Left lung (tissue), 10 donors: ENCODE data around the gene POLR2L. TPM values are rescaled to one million over a fixed set of nuclear protein-coding genes. Genes with fewer than 3 reads are reported as not detected.

Source experiments
- ATAC-seq: fragments of 200-7000 bp; cut with Tn5 transposase; one replicate; pipeline ENCODE4 v1.9.1; 2020; ENCODE audit warnings: moderate library complexity
- DNase-seq, 4 donors: peaks; one replicate each; pipeline ENCODE4 v3.0.0-alpha.2; 2013 to 2020
- H3K27ac ChIP-seq, 2 donors: fragments of 200-600 bp; sonication (generic) in 1 of 2; one replicate each; pipeline versions ENCODE4 v1.5.0 to v1.8.0; 2020 to 2021
- H3K27me3 ChIP-seq, 2 donors: fragments of 200-600 bp; sonication (generic) in 1 of 2; one replicate each; pipeline versions ENCODE4 v1.5.0 to v1.8.0; 2020 to 2021
- H3K36me3 ChIP-seq, 2 donors: fragments of 200-600 bp; sonication (generic) in 1 of 2; one replicate each; pipeline versions ENCODE4 v1.5.0 to v1.8.0; 2020 to 2021
- H3K4me1 ChIP-seq, 2 donors: fragments of 200-600 bp; one replicate each; pipeline ENCODE4 v1.8.0; 2021
- H3K4me3 ChIP-seq, 2 donors: fragments of 200-600 bp; sonication (generic) in 1 of 2; one replicate each; pipeline versions ENCODE4 v1.5.0 to v1.8.0; 2020 to 2021; ENCODE audit warnings: mild to moderate bottlenecking in 1 of 2
- H3K9me3 ChIP-seq, 2 donors: fragments of 200-600 bp; sonication (generic) in 1 of 2; one replicate each; pipeline versions ENCODE4 v1.5.0 to v1.8.0; 2020 to 2021
- CTCF ChIP-seq, 2 donors: fragments of 200-600 bp; sonication (generic) in 1 of 2; IDR thresholded peaks; one replicate each; pipeline versions ENCODE4 v1.5.0 to v1.8.0; 2021; ENCODE audit warnings: antibody characterized with exemption in 2 of 2
- intact Hi-C, 2 donors: fragments of 100-400 bp; cut with DNase I; formaldehyde crosslinking; loops; one replicate each; pipeline versions ENCODE4 v1.11.2 to v1.14.2; 2022
- polyA plus RNA-seq, 6 donors: library from polyadenylated mRNA; unstranded; fragments of 120-200 nt; gene quantifications; one replicate each; pipeline ENCODE4 v1.2.1, GENCODE V29; 2013; ENCODE audit not compliant: insufficient read length in 6 of 6
- total RNA-seq, 2 donors: library from RNA; stranded (reverse); fragmentation: NEBNext Ultra II Directional; extraction: Animal tissue kit (Norgen Biotek cat#: 25700); gene quantifications; one replicate each; pipeline ENCODE4 v1.2.1, GENCODE V29; 2021
- donor health status: DM: no; HTN: yes; CAD: no.
- donor health status: DM: no; HTN: no; CAD: no.

POLR2L gene
- total and polyA plus RNA-seq, 8 donors: 65.2 to 227 (median 103) TPM

DNA sequence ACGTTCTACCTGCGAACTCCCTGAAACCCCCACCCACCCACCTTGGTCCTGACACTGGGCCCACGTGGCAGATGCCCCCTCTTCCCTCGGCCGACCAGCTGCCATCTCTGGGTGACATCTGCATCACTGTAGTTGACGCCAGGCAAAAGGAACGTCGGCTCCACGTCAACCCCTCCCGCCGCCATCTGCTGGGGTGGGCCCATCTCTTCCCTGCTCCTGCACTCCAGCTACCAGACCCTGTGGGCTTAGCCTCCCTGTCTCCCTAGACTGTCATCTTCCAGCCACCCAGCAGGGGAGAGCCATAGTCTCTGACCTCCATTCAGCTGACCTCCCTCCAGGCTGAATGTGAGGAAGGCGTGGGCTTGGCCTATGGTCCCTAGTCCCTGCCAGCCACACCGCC lies 46.9 kb upstream of the POLR2L start:
- H3K36me3 ChIP-seq: peaks cover 0 to 31% of the 10 kb centered on the region in 2 donors
- no peak overlapping the region for H3K27ac ChIP-seq
- no peak for DNase-seq
- ATAC-seq: no peak
- H3K4me3 ChIP-seq: no peak overlapping the region
- no peaks in the 10 kb centered on the region for H3K9me3 ChIP-seq
- intact Hi-C loops: no loop called here
- no peaks in the 10 kb centered on the region for H3K4me1 ChIP-seq
- H3K27me3 ChIP-seq: no peaks in the 10 kb centered on the region
- no peak for TF ChIP-seq CTCF (IDR thresholded peaks at IDR 0.05)

- H3K27ac ChIP-seq: no peak overlapping the region
- TF ChIP-seq CTCF (IDR thresholded peaks at IDR 0.05): no peak
- intact Hi-C loops: no loop called here
Measured at GRCh38 chr11:888310-889212, 46.2 kb upstream of the POLR2L start.

DNA sequence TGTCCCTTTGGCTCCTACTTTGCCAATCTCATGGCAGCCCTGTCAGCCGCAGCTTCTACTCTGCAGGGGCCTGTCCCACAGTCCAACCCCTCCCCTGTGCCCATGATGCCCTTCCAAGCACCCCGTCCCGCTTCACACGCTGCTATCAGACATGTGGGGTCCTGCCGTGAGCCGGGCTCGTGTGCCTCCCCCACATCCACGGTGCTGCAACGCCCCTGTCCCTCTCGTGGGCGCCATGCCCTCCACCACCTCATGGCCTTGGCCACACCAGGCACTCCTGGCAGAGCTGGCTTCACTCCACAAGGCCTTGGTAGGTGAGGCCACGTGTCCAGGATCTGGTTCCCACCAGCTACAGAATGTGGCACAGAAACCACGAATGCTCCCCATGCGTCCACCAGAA lies 45.3 kb upstream of the POLR2L start:
- no peak overlapping the region for H3K27ac ChIP-seq
- no peak for TF ChIP-seq CTCF (IDR thresholded peaks at IDR 0.05)
- H3K36me3 ChIP-seq: peaks cover 0 to 47% of the 10 kb centered on the region in 2 donors
- H3K9me3 ChIP-seq: no peaks in the 10 kb centered on the region
- ATAC-seq (no peak), DNase-seq (no peak)
- intact Hi-C loops: no loop called here
- no peak overlapping the region for H3K4me3 ChIP-seq
- no peaks in the 10 kb centered on the region for H3K27me3 ChIP-seq
- no peaks in the 10 kb centered on the region for H3K4me1 ChIP-seq

More at GRCh38 chr11:888310-889212, 46.2 kb upstream of the POLR2L start:
- H3K9me3 ChIP-seq: no peaks in the 10 kb centered on the region
- ATAC-seq (no peak), DNase-seq (no peak)
- peaks cover 0 to 38% of the 10 kb centered on the region in 2 donors for H3K36me3 ChIP-seq
- no peaks in the 10 kb centered on the region for H3K27me3 ChIP-seq
- H3K4me3 ChIP-seq: no peak overlapping the region
- no peaks in the 10 kb centered on the region for H3K4me1 ChIP-seq

- Histone ChIP-seq H3K27me3 (no peaks in the 10 kb centered on the region), H3K36me3 (peaks cover 0 to 51% of the 10 kb centered on the region in 2 donors), H3K27ac (no peak overlapping the region), H3K4me3 (no peak overlapping the region), H3K9me3 (no peaks in the 10 kb centered on the region), H3K4me1 (no peaks in the 10 kb centered on the region)
- DNase-seq (no peak), ATAC-seq (no peak)
- no peak for TF ChIP-seq CTCF (IDR thresholded peaks at IDR 0.05)
- intact Hi-C loops: no loop called here
Measured at GRCh38 chr11:886568-886967, 44.2 kb upstream of the POLR2L start.

DNA sequence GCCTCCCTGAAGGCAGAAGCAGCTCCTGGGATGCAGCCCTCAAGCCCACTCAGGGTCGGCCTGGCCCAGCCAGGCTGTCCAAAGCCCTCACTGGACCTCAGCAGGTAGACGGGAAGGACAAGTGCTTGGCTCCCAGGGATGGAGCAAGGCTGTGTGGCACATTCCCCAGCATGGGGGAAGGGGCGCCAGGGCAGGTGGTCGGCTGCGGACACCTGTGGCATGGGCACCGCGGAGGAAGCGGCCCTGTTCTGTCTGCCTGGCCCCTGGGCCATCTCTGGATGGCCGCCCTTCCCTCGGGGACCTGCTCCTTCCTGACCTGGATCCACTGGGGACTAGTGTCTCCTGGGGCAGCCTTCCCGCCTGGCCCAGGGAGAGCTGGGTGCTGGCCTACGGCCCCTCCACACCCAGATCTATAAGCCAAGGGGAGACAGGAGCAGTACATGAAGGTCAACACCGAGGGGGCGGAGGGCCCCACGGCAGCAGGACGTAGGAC lies 42.3 kb upstream of the POLR2L start:
- no peak for ATAC-seq
- peaks cover 0 to 65% of the 10 kb centered on the region in 2 donors for H3K36me3 ChIP-seq

More for the DNA sequence above, 42.3 kb upstream of the POLR2L start:
- DNase-seq: no peak
- Histone ChIP-seq H3K27ac (no peak overlapping the region), H3K9me3 (no peaks in the 10 kb centered on the region), H3K4me3 (no peak overlapping the region), H3K27me3 (no peaks in the 10 kb centered on the region), H3K4me1 (no peaks in the 10 kb centered on the region)
- TF ChIP-seq CTCF (IDR thresholded peaks at IDR 0.05): no peak
- intact Hi-C loops: no loop called here
